ENCODE data around the gene PIM1.

The PIM1 gene
- total RNA-seq, result 204 to 415 (median 399) reads per million in 3 donors

GRCh38 chr6:37169496-37170272 is at the start of gene PIM1:
TSS of gene PIM1 (plus strand) at chr6:37170152. CDS start at chr6:37170576, 424 bp downstream.
- DNase-seq, result peak; percentile 99
- H3K4me1 ChIP-seq (ENCODE audit: control insufficient read depth, insufficient read depth, low read length, poor library complexity, severe bottlenecking), result peaks cover 24% of the 10 kb centered on the region
- no peaks in the 10 kb centered on the region for H3K27me3 ChIP-seq (replicated peaks; ENCODE audit: control insufficient read depth, insufficient read depth, low read length, poor library complexity, severe bottlenecking)
- H3K4me3 ChIP-seq (ENCODE audit: insufficient read depth, low read depth, low read length, poor library complexity, severe bottlenecking), result peak within 1 kb of the TSS; percentile 98
- H3K9me3 ChIP-seq (ENCODE audit: control insufficient read depth, low read length), result no peaks in the 10 kb centered on the region
- peak within 1 kb of the TSS; percentile 84 for H3K27ac ChIP-seq (ENCODE audit: insufficient read depth, low read length, poor library complexity, severe bottlenecking)
- peaks cover 29% of the 10 kb centered on the region for H3K36me3 ChIP-seq (ENCODE audit: control insufficient read depth, insufficient read depth, low read length)

GRCh38 chr6:37121556-37121955 is 48.4 kb upstream of the PIM1 start:
- no peak for DNase-seq
- Histone ChIP-seq H3K9me3 (ENCODE audit: control insufficient read depth, low read length) (no peaks in the 10 kb centered on the region), H3K27ac (ENCODE audit: insufficient read depth, low read length, poor library complexity, severe bottlenecking) (no peak overlapping the region), H3K36me3 (ENCODE audit: control insufficient read depth, insufficient read depth, low read length) (no peaks in the 10 kb centered on the region), H3K27me3 (replicated peaks; ENCODE audit: control insufficient read depth, insufficient read depth, low read length, poor library complexity, severe bottlenecking) (no peaks in the 10 kb centered on the region), H3K4me3 (ENCODE audit: insufficient read depth, low read depth, low read length, poor library complexity, severe bottlenecking) (no peak overlapping the region), H3K4me1 (ENCODE audit: control insufficient read depth, insufficient read depth, low read length, poor library complexity, severe bottlenecking) (no peaks in the 10 kb centered on the region)

GRCh38 chr6:37122861-37123260 is 47.1 kb upstream of the PIM1 start:
- Histone ChIP-seq H3K4me1 (ENCODE audit: control insufficient read depth, insufficient read depth, low read length, poor library complexity, severe bottlenecking) (no peaks in the 10 kb centered on the region), H3K9me3 (ENCODE audit: control insufficient read depth, low read length) (no peaks in the 10 kb centered on the region), H3K27me3 (replicated peaks; ENCODE audit: control insufficient read depth, insufficient read depth, low read length, poor library complexity, severe bottlenecking) (no peaks in the 10 kb centered on the region), H3K4me3 (ENCODE audit: insufficient read depth, low read depth, low read length, poor library complexity, severe bottlenecking) (no peak overlapping the region), H3K27ac (ENCODE audit: insufficient read depth, low read length, poor library complexity, severe bottlenecking) (no peak overlapping the region), H3K36me3 (ENCODE audit: control insufficient read depth, insufficient read depth, low read length) (no peaks in the 10 kb centered on the region)
- DNase-seq, result no peak

- no peaks in the 10 kb centered on the region for H3K4me1 ChIP-seq (ENCODE audit: control insufficient read depth, insufficient read depth, low read length, poor library complexity, severe bottlenecking)
- H3K27ac ChIP-seq (ENCODE audit: insufficient read depth, low read length, poor library complexity, severe bottlenecking), result no peak overlapping the region
- no peaks in the 10 kb centered on the region for H3K27me3 ChIP-seq (replicated peaks; ENCODE audit: control insufficient read depth, insufficient read depth, low read length, poor library complexity, severe bottlenecking)
- H3K4me3 ChIP-seq (ENCODE audit: insufficient read depth, low read depth, low read length, poor library complexity, severe bottlenecking), result no peak overlapping the region
- no peaks in the 10 kb centered on the region for H3K36me3 ChIP-seq (ENCODE audit: control insufficient read depth, insufficient read depth, low read length)
- no peak for DNase-seq
- no peaks in the 10 kb centered on the region for H3K9me3 ChIP-seq (ENCODE audit: control insufficient read depth, low read length)
Measured at GRCh38 chr6:37123957-37124729, 45.8 kb upstream of the PIM1 start.

GRCh38 chr6:37125774-37126492 is 44.0 kb upstream of the PIM1 start:
- no peaks in the 10 kb centered on the region for H3K36me3 ChIP-seq (ENCODE audit: control insufficient read depth, insufficient read depth, low read length)
- no peaks in the 10 kb centered on the region for H3K27me3 ChIP-seq (replicated peaks; ENCODE audit: control insufficient read depth, insufficient read depth, low read length, poor library complexity, severe bottlenecking)
- H3K9me3 ChIP-seq (ENCODE audit: control insufficient read depth, low read length), result no peaks in the 10 kb centered on the region
- H3K27ac ChIP-seq (ENCODE audit: insufficient read depth, low read length, poor library complexity, severe bottlenecking), result no peak overlapping the region
- no peaks in the 10 kb centered on the region for H3K4me1 ChIP-seq (ENCODE audit: control insufficient read depth, insufficient read depth, low read length, poor library complexity, severe bottlenecking)
- H3K4me3 ChIP-seq (ENCODE audit: insufficient read depth, low read depth, low read length, poor library complexity, severe bottlenecking), result no peak overlapping the region
- DNase-seq, result no peak

GRCh38 chr6:37126493-37126958 is 43.4 kb upstream of the PIM1 start:
- no peaks in the 10 kb centered on the region for H3K36me3 ChIP-seq (ENCODE audit: control insufficient read depth, insufficient read depth, low read length)
- no peak overlapping the region for H3K27ac ChIP-seq (ENCODE audit: insufficient read depth, low read length, poor library complexity, severe bottlenecking)
- no peaks in the 10 kb centered on the region for H3K27me3 ChIP-seq (replicated peaks; ENCODE audit: control insufficient read depth, insufficient read depth, low read length, poor library complexity, severe bottlenecking)
- H3K9me3 ChIP-seq (ENCODE audit: control insufficient read depth, low read length), result no peaks in the 10 kb centered on the region
- no peak overlapping the region for H3K4me3 ChIP-seq (ENCODE audit: insufficient read depth, low read depth, low read length, poor library complexity, severe bottlenecking)
- DNase-seq, result no peak
- H3K4me1 ChIP-seq (ENCODE audit: control insufficient read depth, insufficient read depth, low read length, poor library complexity, severe bottlenecking), result no peaks in the 10 kb centered on the region

- H3K36me3 ChIP-seq (ENCODE audit: control insufficient read depth, insufficient read depth, low read length), result no peaks in the 10 kb centered on the region
- H3K27ac ChIP-seq (ENCODE audit: insufficient read depth, low read length, poor library complexity, severe bottlenecking), result no peak overlapping the region
- H3K4me3 ChIP-seq (ENCODE audit: insufficient read depth, low read depth, low read length, poor library complexity, severe bottlenecking), result no peak overlapping the region
- no peaks in the 10 kb centered on the region for H3K4me1 ChIP-seq (ENCODE audit: control insufficient read depth, insufficient read depth, low read length, poor library complexity, severe bottlenecking)
- DNase-seq, result no peak
- H3K27me3 ChIP-seq (replicated peaks; ENCODE audit: control insufficient read depth, insufficient read depth, low read length, poor library complexity, severe bottlenecking), result no peaks in the 10 kb centered on the region
- H3K9me3 ChIP-seq (ENCODE audit: control insufficient read depth, low read length), result no peaks in the 10 kb centered on the region
Measured at GRCh38 chr6:37126961-37127616, 42.9 kb upstream of the PIM1 start.

GRCh38 chr6:37127961-37128862 is 41.7 kb upstream of the PIM1 start:
- Histone ChIP-seq H3K27ac (ENCODE audit: insufficient read depth, low read length, poor library complexity, severe bottlenecking) (no peak overlapping the region), H3K36me3 (ENCODE audit: control insufficient read depth, insufficient read depth, low read length) (no peaks in the 10 kb centered on the region), H3K4me1 (ENCODE audit: control insufficient read depth, insufficient read depth, low read length, poor library complexity, severe bottlenecking) (no peaks in the 10 kb centered on the region), H3K4me3 (ENCODE audit: insufficient read depth, low read depth, low read length, poor library complexity, severe bottlenecking) (no peak overlapping the region), H3K9me3 (ENCODE audit: control insufficient read depth, low read length) (no peaks in the 10 kb centered on the region), H3K27me3 (replicated peaks; ENCODE audit: control insufficient read depth, insufficient read depth, low read length, poor library complexity, severe bottlenecking) (no peaks in the 10 kb centered on the region)
- DNase-seq, result no peak

Measured in effector memory CD4-positive, alpha-beta T cell (primary cell).